Endodermal cell (in vitro differentiated cells): ENCODE measurements around the gene MAGEB17. TPM values are rescaled to one million over a fixed set of nuclear protein-coding genes. Genes with fewer than 3 reads are reported as not detected.

Experiments
- DNase-seq: peaks from one replicate; pipeline ENCODE4 v3.0.0-alpha.2; 2017
- H3K27ac ChIP-seq: 2 replicates; pipeline ENCODE4 v1.5.1; 2013; ENCODE audit warnings: mild to moderate bottlenecking, low read depth, low read length, moderate library complexity
- H3K27me3 ChIP-seq: 2 replicates; pipeline ENCODE4 v1.6.1; 2013; ENCODE audit warnings: mild to moderate bottlenecking, low read length, moderate library complexity; ENCODE audit not compliant: insufficient read depth, control insufficient read depth, poor library complexity, severe bottlenecking
- H3K36me3 ChIP-seq: 2 replicates; pipeline ENCODE4 v1.7.0; 2013; ENCODE audit warnings: mild to moderate bottlenecking, low read length, moderate library complexity; ENCODE audit not compliant: control insufficient read depth, insufficient read depth
- H3K4me1 ChIP-seq: one replicate; pipeline ENCODE4 v1.7.0; 2013; ENCODE audit warnings: low read length; ENCODE audit not compliant: control insufficient read depth, insufficient read depth
- H3K4me3 ChIP-seq: 2 replicates; pipeline ENCODE4 v1.5.1; 2013; ENCODE audit warnings: mild to moderate bottlenecking, low read length, moderate library complexity
- H3K9ac ChIP-seq: 2 replicates; pipeline ENCODE4 v1.6.1; 2013; ENCODE audit warnings: mild to moderate bottlenecking, low read length, moderate library complexity; ENCODE audit not compliant: poor library complexity, severe bottlenecking; ENCODE audit errors: extremely low read depth
- H3K9me3 ChIP-seq: 2 replicates; pipeline ENCODE4 v1.6.1; 2013; ENCODE audit warnings: mild to moderate bottlenecking, low read length, moderate library complexity; ENCODE audit not compliant: control insufficient read depth
- H3K27ac Mint-ChIP-seq: 2 replicates; pipeline ENCODE4 v1.8.0; 2020; ENCODE audit warnings: mixed read lengths
- H3K27me3 Mint-ChIP-seq: 2 replicates; pipeline ENCODE4 v1.8.0; 2021; ENCODE audit warnings: mild to moderate bottlenecking, mixed read lengths; ENCODE audit not compliant: insufficient read depth
- H3K36me3 Mint-ChIP-seq: 2 replicates; pipeline ENCODE4 v1.8.0; 2020; ENCODE audit warnings: low read depth, mixed read lengths
- H3K4me1 Mint-ChIP-seq: 2 replicates; pipeline ENCODE4 v1.8.0; 2020; ENCODE audit warnings: mixed read lengths
- H3K4me3 Mint-ChIP-seq: 2 replicates; pipeline ENCODE4 v1.8.0; 2020; ENCODE audit warnings: mild to moderate bottlenecking, moderate library complexity, mixed read lengths
- H3K9me3 Mint-ChIP-seq: 2 replicates; pipeline ENCODE4 v1.8.0; 2020; ENCODE audit warnings: mild to moderate bottlenecking, mixed read lengths
- CTCF ChIP-seq: fragments of 200-600 bp; sonication (generic); conservative IDR thresholded peaks from 2 replicates; pipeline ENCODE4 v1.5.0; 2021; ENCODE audit warnings: antibody characterized with exemption, mild to moderate bottlenecking
- WGBS, 2 experiments: methylation state at CpG; one replicate each; pipeline versions ENCODE4 v1.1.5 to v1.1.7; 2013; ENCODE audit warnings: missing lambda C conversion rate in 2 of 2, mixed read lengths in 1 of 2; ENCODE audit not compliant: insufficient coverage in 1 of 2, insufficient read length in 1 of 2; 5-methylcytosine and 5-hydroxymethylcytosine counted together
- total RNA-seq, 2 donors: library from RNA; stranded (reverse); fragmentation: NEBNext Ultra II Directional in 1 of 2; extraction: Animal tissue kit (Norgen Biotek cat#: 25700) in 1 of 2; gene quantifications; 2 replicates in 1 of 2; 3 replicates in 1 of 2; pipeline ENCODE4 v1.2.1, GENCODE V29; 2021

Gene MAGEB17
- total RNA-seq, 2 donors from 2014 or later, result 0.33 to 0.44 TPM

DNA sequence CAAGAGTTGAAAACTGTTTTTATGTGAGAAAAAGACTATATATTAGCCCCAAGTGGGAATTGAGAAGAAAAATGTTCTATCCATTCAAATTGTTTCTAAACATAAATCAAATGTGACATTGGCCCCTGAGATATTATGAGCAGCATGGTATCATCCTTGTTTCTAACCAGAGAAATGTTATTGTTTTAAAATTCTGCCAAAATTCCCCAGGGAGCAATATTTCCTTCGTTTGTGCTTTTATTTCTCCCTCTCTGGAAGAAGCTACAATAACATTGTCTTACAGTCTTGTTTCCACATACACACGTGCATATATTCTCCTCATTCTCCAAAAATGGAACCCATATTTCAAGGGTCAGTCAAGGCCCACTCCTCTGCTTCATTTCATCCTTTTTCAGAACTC lies 46.7 kb downstream of the MAGEB17 start:
- DNase-seq, result no peak
- H3K27me3 ChIP-seq, result no peaks in the 10 kb centered on the region
- no peak overlapping the region for H3K9ac ChIP-seq
- no peaks in the 10 kb centered on the region for H3K9me3 Mint-ChIP-seq
- no peaks in the 10 kb centered on the region for H3K36me3 Mint-ChIP-seq
- H3K4me3 ChIP-seq, result no peak overlapping the region
- no peak for TF ChIP-seq CTCF
- no peaks in the 10 kb centered on the region for H3K9me3 ChIP-seq
- 90 to 100% methylated on average over 2 of the region's 2 CpGs for WGBS, 2 experiments
- H3K4me1 Mint-ChIP-seq, result peaks cover 43% of the 10 kb centered on the region
- H3K36me3 ChIP-seq, result no peaks in the 10 kb centered on the region
- no peak overlapping the region for H3K4me3 Mint-ChIP-seq
- no peak overlapping the region for H3K27ac Mint-ChIP-seq
- H3K27ac ChIP-seq, result no peak overlapping the region
- no peaks in the 10 kb centered on the region for H3K27me3 Mint-ChIP-seq
- H3K4me1 ChIP-seq, result no peaks in the 10 kb centered on the region

DNA sequence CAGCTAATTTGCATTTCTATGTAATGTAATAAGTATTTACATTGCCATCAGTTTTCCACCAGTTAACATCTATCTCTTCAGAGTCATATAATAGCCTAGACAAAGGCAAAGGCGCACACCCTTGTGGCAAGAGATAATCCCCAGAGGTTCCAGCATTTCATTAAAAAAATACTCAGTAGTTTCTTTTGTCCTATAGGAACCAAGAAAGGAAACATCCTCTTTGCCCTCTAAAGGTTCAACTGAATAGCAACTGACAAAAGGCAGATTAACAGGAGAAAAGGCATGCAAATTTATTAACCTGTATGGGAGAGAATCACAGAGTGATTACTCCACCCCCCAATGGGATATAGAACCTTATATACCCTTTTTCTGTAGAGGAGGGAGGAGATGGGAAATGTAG lies 48.4 kb downstream of the MAGEB17 start:
- H3K27ac Mint-ChIP-seq, result peak overlapping the region; percentile 52
- no peaks in the 10 kb centered on the region for H3K9me3 Mint-ChIP-seq
- Histone ChIP-seq H3K36me3 (no peaks in the 10 kb centered on the region), H3K9ac (no peak overlapping the region), H3K4me1 (no peaks in the 10 kb centered on the region), H3K27me3 (no peaks in the 10 kb centered on the region), H3K27ac (no peak overlapping the region), H3K4me3 (no peak overlapping the region), H3K9me3 (no peaks in the 10 kb centered on the region)
- TF ChIP-seq CTCF, result no peak
- H3K4me3 Mint-ChIP-seq, result no peak overlapping the region
- H3K4me1 Mint-ChIP-seq, result peaks cover 35% of the 10 kb centered on the region
- H3K36me3 Mint-ChIP-seq, result no peaks in the 10 kb centered on the region
- DNase-seq, result no peak
- WGBS, 2 experiments, result 83% methylated on average over 1 of the region's 1 CpG; no CpG with 5 or more reads in 1 of the 2 experiments
- no peaks in the 10 kb centered on the region for H3K27me3 Mint-ChIP-seq

Other genes with a start within 250 kb of the MAGEB17 start
- 10 to 100 TPM; 20.8 to 63.1 TPM for gene GRPR, start 43.9 kb upstream of the MAGEB17 start, total RNA-seq